NCI-H2107 treated with DMSO at 0.1 percent for 48 hours (cell line): ENCODE data around the gene KIAA0825.
A peak's percentile ranks its signal among the peaks of the same experiment; 100 is the strongest.

Experiments used
- DNase-seq: peaks from one replicate; lab custom pipeline; 2025; ENCODE audit not compliant: unreplicated experiment; lab: John Stamatoyannopoulos, UW

Gene KIAA0825, protein sequence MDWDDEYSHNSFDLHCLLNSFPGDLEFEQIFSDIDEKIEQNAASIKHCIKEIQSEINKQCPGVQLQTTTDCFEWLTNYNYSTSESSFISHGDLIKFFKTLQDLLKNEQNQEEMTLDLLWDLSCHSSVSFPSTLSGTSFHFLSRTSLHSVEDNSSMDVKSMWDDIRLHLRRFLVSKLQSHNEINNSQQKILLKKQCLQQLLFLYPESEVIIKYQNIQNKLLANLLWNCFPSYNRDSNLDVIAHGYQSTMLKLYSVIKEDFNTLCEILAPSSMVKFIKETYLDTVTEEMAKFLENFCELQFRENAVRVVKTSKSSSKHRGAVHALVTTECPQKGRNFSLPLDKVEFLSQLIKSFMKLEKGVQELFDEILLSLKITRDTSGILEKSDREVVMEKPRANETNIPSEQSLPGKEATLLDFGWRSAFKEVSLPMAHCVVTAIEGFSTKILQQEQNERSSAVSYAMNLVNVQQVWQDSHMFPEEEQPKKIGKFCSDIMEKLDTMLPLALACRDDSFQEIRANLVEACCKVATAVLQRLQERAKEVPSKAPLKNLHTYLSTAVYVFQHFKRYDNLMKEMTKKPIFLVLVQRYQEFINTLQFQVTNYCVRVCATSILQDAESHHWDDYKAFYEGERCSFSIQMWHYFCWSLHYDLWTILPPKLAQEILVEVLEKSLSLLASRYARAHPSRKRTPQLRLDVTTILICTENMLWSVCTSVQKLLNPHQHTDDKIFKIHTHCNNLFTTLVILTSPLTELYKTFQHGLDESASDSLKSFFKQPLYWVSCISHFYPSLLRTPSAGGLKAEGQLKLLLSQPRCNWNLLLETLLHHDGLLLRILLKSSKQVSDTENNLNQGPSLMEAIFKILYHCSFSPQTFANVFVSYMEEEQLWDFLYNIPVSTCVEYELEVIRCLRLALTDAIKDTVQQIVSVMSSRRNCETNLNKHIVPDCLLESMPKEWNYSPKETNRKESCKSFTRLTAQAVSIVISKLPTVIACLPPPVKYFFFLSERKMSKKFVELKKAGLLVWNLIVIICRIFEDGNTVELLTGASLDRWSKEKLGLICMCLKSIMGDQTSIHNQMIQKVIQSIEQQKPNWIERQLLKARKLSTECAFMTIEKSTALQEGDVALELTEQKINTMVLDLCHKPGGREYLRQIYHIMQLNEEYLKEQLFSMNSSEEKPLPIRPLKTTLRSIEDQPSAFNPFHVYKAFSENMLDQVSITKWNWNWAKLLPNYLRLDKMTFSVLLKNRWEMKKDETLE (N-terminal part only)

GRCh38 chr5:94618493-94619328, at the start of gene KIAA0825, which contains the start of gene SLF1:
Gene KIAA0825 (minus strand): TSS chr5:94618604. CDS start chr5:94537126, 81,478 bp downstream.
Gene SLF1 (plus strand): TSS chr5:94618669. CDS start chr5:94628811, 10,142 bp downstream.
- peak; percentile 68 for DNase-seq

DNA sequence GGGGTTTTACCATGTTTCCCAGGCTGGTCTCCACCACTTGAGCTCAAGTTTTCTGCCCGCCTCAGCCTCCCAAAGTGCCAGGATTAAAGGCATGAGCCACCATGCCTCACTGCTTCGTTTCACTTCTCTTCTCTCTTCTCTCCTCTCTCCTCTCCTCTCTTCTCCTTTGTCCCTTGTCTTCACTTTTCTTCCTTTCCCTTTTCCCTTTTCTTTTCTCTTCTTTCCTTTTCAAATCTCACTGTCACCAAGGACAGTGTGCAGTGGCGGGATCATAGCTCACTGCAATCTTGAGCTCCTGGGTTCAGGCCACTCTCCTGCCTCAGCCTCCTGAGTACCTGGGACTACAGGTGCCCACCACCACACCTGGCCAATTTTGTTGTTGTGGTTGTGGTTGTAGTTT, 49.5 kb upstream of the KIAA0825 start:
- DNase-seq: no peak

DNA sequence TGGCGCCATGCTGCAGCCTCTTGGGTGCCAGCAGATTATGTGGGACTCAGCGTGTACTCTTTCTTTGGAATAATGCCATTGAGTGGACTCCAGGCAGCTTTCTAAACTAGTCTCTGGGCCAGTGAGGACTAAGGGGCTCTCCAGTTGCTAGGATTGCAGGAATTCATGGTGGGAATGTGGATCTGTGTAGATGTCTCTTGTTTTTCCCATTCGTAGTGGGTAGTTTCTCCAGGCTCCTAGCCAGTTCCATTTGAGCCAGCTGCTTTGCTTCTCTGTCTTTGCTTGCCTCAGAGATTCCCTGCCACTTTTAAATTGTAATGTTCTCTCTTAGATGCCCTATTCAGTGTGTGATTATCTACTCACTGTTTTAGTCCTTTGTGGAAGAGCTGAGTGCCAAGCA, 42.7 kb upstream of the KIAA0825 start:
- no peak for DNase-seq

GRCh38 chr5:94660506-94660905, 42.1 kb upstream of the KIAA0825 start:
- DNase-seq: no peak

DNA sequence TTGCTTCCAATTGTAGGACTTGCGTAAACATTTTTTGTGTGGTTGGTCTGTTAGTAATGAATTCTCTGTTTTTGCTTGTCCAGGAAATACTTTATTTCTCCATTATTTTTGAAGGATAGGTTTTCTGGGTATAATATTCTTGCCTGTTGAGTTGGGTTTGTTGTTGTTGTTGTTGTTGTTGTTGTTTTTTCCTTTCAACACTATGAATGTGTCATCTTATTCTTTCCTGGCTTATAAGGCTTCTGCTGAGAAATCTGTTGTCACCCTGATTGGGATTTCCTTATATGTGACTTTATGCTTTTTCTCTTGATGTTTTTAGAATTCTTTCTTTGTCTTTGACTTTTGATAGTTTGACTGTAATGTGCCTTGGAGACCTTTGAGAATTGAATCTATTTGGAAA, 39.9 kb upstream of the KIAA0825 start:
- DNase-seq: no peak

DNA sequence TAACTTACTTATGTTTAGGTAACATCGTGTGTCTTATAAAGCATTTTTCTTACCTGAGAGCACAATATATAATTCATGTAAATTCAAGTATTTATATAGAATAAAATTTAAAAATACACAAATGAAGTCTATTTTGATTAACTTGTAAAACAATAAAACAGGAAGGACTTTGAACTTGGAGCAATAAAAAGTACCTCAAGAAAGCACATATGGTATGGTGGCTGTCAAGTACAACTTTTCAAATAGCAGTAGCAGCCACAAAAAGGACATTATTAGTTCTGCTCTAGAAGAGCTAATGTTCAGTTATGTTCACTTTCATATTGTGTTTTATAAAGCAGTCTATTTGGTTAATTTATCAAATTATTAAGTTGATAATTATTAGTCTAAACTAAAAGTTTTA, 31.5 kb upstream of the KIAA0825 start:
- DNase-seq: no peak

DNA sequence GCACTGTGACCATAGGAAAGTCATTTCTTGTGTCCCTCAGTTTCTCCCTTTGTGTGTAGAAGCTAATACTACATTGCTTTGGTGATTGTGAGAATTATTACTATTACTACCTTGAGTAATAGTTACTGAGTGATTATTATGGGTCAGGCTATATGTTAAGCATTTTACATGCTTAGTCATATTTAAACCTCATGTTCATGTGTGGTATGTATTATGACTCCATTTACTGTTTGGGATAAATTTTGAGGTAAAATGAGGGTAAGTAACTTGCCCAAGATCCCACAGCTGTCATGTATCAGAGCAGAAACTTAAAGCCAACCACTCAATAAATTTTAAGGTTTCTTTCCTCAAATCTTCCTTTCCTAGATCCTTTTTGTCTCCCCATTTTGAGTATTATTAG, 28.4 kb upstream of the KIAA0825 start:
- DNase-seq: no peak

DNA sequence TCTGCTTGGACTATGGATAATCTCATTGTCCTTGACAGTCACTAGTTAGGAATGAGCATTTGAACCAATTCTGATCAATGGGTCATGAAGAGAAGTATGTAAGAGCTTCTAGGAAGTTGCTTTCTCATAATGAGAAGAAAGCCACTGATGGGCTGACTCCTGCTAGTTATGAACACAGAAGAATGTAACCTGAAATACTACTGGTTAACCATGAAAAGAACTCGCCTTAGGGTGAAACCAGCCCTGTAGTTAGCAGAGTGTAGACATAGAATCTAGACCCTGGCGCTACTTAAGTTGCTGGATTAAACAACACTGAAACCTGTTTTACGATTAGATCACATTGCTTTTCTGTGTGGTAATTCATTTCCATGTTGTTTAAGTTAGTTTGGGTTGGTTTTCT, 26.6 kb upstream of the KIAA0825 start:
- DNase-seq: no peak

DNA sequence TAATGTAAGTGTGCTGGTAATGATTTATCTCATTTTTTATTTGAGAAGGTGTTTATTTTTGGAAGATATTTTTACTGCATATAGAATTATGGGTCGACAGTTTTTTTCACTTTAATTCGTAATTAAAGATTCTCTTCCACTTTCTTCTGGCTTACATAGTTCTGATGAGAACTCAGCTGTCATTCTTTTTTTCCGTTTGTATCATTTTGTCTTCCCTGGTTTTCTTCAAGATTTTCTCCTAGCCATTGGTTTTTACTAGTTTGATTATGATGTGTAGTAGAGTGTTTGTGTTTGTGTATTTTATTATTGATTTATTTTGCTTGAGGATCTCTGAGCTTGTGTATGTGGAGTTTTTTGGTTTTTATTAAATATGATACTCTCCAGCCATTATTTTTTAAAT, 21.8 kb upstream of the KIAA0825 start:
- DNase-seq: no peak

DNA sequence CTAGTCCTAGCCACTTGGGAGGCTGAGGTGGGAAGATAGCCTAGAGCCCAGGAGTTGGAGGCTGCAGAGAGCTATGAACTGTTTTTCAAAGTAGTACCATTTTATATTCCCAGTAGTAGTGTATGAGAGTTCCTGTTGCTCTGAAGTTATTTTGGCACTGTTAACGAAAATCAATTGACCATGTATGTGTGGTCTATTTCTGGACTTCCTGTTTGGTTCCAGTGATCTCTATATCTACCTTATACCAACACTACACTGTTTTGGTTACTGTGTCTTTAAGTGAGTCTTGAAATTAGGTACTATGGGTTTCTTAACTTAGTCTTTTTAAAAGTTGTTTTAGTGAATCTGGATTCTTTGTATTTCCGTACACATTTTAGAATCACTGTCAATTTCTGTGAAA, 13.6 kb upstream of the KIAA0825 start:
- no peak for DNase-seq

GRCh38 chr5:94627191-94627590, 8.8 kb upstream of the KIAA0825 start:
- DNase-seq: no peak

DNA sequence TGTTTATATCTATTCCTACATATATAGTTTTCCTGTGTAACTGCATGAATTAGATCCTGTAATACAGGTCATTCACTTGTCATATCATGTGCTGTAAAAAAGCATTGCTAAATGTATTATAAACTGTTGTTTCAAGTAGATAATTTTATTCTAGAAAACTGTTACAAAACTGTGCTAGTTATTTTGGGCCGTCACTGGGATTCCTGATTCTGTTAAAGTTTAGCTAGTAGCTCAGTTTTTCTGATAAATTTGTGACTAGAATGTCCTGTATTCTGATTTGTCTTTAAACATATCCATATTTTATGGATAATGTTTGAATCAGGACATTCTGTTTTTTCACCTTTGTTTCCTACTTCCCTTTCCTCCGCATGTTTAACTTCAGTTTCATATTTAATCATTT, 5.5 kb upstream of the KIAA0825 start:
- no peak for DNase-seq

GRCh38 chr5:94623011-94623410, 4.6 kb upstream of the KIAA0825 start:
- no peak for DNase-seq

DNA sequence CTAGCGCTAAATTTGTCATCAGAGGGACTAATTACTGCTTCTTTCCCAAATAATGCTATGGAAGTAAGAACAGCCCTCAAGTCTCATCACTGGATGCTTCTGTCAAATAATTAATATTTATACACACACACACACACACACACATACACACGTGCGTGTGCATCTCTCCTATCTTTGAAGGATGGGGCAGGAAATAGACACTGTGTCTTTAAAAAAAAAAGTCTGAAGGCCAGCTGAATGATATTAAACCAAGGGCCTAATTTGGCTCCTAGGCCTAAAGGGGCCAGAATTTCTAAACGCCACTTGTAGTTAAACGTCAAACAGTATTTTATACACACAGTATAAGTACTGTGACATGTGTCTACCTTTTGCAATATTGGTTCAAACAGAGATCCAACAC, 3.4 kb upstream of the KIAA0825 start:
- DNase-seq: no peak

GRCh38 chr5:94620256-94620655, 1.9 kb upstream of the KIAA0825 start:
- no peak for DNase-seq

DNA sequence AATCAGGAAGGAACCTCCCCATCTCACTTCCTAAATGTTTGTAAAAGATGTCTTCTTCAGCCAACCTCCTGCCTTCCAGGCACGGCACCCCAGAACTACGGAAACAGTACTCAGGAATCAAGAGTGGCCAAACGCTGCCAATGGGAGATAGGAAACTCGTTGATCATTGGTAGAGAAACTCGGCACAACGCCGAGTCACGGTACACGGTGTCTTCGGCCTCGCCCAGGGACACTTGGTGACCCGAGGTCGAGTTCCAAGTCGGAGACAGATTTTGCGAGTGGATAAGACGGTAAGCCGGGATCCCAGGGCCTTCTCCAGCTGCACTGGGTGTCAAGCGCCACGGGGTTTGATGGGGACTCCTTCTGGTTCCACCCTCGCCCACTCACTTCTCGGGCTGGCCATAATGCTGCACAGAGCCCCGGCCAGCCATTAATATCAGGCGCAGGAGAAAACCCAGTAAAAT, 343 bp downstream of the KIAA0825 start:
- DNase-seq: peak; percentile 25

DNA sequence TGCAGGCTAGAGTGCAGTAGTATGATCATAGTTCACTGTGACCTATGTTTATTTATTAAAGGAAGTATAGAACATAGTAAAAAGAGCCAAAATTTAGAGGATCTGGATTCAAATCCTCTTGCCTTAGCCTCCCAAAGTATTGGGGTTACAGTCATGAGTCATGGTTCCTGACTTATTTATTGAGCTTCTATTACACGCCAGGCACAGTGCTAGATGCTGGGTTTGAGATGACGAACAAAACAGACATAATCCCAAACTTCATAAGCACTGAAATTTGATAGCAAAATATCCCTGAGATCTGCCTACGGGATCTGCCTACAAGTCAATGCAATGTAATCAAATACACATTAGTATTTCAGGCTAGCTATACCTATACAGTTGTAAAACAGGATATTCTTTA, 2.5 kb downstream of the KIAA0825 start:
- DNase-seq: no peak

DNA sequence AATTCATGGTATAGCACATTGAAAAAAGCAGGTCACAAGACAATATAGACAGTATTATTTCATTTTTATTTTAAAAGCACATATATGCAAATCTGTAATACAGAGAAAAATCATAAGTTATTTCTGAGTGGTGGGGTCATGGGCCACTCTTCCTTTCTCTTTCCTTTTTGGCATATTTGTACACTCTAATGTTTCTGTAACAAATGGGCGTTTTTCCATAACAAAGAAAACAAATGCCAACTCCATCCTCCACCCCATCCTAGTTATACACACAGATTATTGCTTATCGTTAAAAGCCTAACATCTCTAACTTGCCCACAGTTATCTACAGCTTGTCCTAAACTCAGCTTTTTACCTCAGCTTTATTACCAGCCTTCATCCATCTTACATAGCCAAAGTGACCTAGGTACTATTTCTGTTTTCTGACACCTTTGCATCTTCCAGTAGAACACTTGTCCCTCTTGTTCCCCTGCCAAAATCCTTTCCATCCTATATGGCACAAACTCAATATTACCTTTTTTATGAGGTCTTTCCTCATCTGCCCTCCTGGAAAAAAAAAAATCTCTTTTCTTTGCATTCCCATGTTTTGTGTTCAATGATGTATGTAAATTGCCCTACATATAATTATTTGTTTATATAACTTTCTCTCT, 4.1 kb downstream of the KIAA0825 start:
- DNase-seq: no peak

GRCh38 chr5:94613583-94613982, 4.8 kb downstream of the KIAA0825 start:
- no peak for DNase-seq
